Stomach smooth muscle (tissue), 2 donors: Measurements from ENCODE around the gene TDRD7.

ENCODE experiments used
- H3K27ac ChIP-seq: one replicate; pipeline ENCODE4 v1.7.0; 2013; ENCODE audit warnings: mild to moderate bottlenecking, low read length, inconsistent platforms
- H3K27me3 ChIP-seq, 2 donors: one replicate each; pipeline ENCODE4 v1.7.0; 2013; ENCODE audit warnings: low read length in 2 of 2; ENCODE audit not compliant: insufficient read depth in 2 of 2, control insufficient read depth in 1 of 2
- H3K36me3 ChIP-seq, 2 donors: one replicate each; pipeline ENCODE4 v1.7.0; 2013; ENCODE audit warnings: low read length in 2 of 2; ENCODE audit not compliant: control insufficient read depth in 2 of 2, insufficient read depth in 2 of 2
- H3K4me1 ChIP-seq: one replicate; pipeline ENCODE4 v1.7.0; 2013; ENCODE audit warnings: low read length; ENCODE audit not compliant: control insufficient read depth, insufficient read depth
- H3K4me3 ChIP-seq, 2 donors: one replicate each; pipeline ENCODE4 v1.7.0; 2013; ENCODE audit warnings: low read length in 2 of 2
- H3K9ac ChIP-seq, 2 donors: one replicate each; pipeline ENCODE4 v1.7.0; 2013; ENCODE audit warnings: low read length in 2 of 2, mild to moderate bottlenecking in 1 of 2
- H3K9me3 ChIP-seq, 2 donors: one replicate each; pipeline ENCODE4 v1.7.0; 2013; ENCODE audit warnings: low read length in 2 of 2; ENCODE audit not compliant: control insufficient read depth in 2 of 2
- donor health status: healthy.
- donor health status: Pancreatic carcinoma.

The TDRD7 gene

GRCh38 chr9:97387936-97388684 is 23.8 kb upstream of the TDRD7 start:
- Histone ChIP-seq H3K27me3 (peaks cover 27% of the 10 kb centered on the region in 2 donors), H3K27ac (no peak overlapping the region), H3K4me1 (no peaks in the 10 kb centered on the region), H3K9ac (no peak overlapping the region), H3K9me3 (no peaks in the 10 kb centered on the region), H3K36me3 (no peaks in the 10 kb centered on the region), H3K4me3 (no peak overlapping the region)

- H3K36me3 ChIP-seq = no peaks in the 10 kb centered on the region
- no peak overlapping the region for H3K4me3 ChIP-seq
- no peaks in the 10 kb centered on the region for H3K9me3 ChIP-seq
- no peak overlapping the region for H3K27ac ChIP-seq
- H3K9ac ChIP-seq = no peak overlapping the region
- H3K4me1 ChIP-seq = no peaks in the 10 kb centered on the region
- H3K27me3 ChIP-seq = peaks cover 27% of the 10 kb centered on the region in 2 donors
Observed at GRCh38 chr9:97388721-97389238, 23.1 kb upstream of the TDRD7 start.

GRCh38 chr9:97389249-97389648 is 22.6 kb upstream of the TDRD7 start:
- Histone ChIP-seq H3K27me3 (peaks cover 27% of the 10 kb centered on the region in 2 donors), H3K36me3 (no peaks in the 10 kb centered on the region), H3K9ac (no peak overlapping the region), H3K4me1 (no peaks in the 10 kb centered on the region), H3K27ac (no peak overlapping the region), H3K9me3 (no peaks in the 10 kb centered on the region), H3K4me3 (no peak overlapping the region)

- no peaks in the 10 kb centered on the region for H3K4me1 ChIP-seq
- H3K36me3 ChIP-seq = no peaks in the 10 kb centered on the region
- no peak overlapping the region for H3K9ac ChIP-seq
- no peak overlapping the region for H3K27ac ChIP-seq
- H3K4me3 ChIP-seq = no peak overlapping the region
- H3K27me3 ChIP-seq = peaks cover 25 to 27% of the 10 kb centered on the region in 2 donors
- H3K9me3 ChIP-seq = no peaks in the 10 kb centered on the region
Observed at GRCh38 chr9:97390791-97391406, 21.0 kb upstream of the TDRD7 start.

DNA sequence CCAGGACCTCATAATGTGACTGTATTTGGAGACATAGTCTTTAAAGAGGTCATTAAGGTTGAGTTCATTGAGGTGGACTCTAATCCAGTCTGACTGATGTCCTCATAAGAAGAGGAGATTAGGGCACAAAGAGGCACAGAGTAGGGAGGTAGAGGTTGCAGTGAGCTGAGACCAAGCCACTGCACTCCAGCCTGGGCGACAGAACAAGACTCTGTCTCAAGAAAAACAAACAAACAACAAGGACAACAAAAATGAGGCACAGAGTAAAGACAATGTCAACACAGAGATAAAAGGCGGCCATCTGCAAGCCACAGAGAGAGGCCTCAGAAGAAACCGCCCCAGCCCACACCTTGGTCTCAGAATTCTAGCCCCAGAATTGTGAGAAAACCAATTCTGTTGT is 17.0 kb upstream of the TDRD7 start:
- Histone ChIP-seq H3K9ac (no peak overlapping the region), H3K27ac (no peak overlapping the region), H3K9me3 (no peaks in the 10 kb centered on the region), H3K27me3 (peaks cover 0 to 2% of the 10 kb centered on the region in 2 donors), H3K4me3 (no peak overlapping the region), H3K36me3 (no peaks in the 10 kb centered on the region), H3K4me1 (peaks cover 3% of the 10 kb centered on the region)

DNA sequence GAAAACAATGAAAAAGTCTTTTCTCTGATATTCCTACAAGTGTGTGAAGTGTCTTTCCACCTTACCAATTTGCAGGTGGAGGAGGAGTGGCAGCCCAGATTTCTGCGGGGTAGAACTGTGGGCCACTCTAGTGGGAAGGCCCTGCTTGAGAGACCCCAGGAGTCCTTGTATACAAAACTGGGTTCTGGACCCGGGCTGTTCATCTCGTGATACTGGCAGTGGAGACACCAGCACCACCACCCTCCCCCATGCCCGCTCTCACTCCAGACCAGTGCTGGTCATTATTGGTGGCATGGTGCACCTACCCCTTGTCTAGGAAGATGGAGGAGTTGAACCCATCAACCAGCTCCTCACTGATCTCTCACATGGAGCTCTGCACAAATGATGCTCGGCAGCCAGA is 16.2 kb upstream of the TDRD7 start:
- no peak overlapping the region for H3K9ac ChIP-seq
- no peak overlapping the region for H3K4me3 ChIP-seq
- peaks cover 3% of the 10 kb centered on the region for H3K4me1 ChIP-seq
- H3K27me3 ChIP-seq = peaks cover 0 to 2% of the 10 kb centered on the region in 2 donors
- no peak overlapping the region for H3K27ac ChIP-seq
- H3K36me3 ChIP-seq = no peaks in the 10 kb centered on the region
- H3K9me3 ChIP-seq = no peaks in the 10 kb centered on the region

- Histone ChIP-seq H3K9ac (no peak overlapping the region), H3K4me1 (peaks cover 3% of the 10 kb centered on the region), H3K36me3 (no peaks in the 10 kb centered on the region), H3K9me3 (no peaks in the 10 kb centered on the region), H3K4me3 (no peak overlapping the region), H3K27ac (no peak overlapping the region), H3K27me3 (peaks cover 0 to 2% of the 10 kb centered on the region in 2 donors)
Observed at GRCh38 chr9:97396256-97396655, 15.6 kb upstream of the TDRD7 start.

GRCh38 chr9:97397220-97397619 is 14.7 kb upstream of the TDRD7 start:
- Histone ChIP-seq H3K27me3 (no peaks in the 10 kb centered on the region), H3K4me3 (no peak overlapping the region), H3K36me3 (no peaks in the 10 kb centered on the region), H3K4me1 (peaks cover 3% of the 10 kb centered on the region), H3K9ac (no peak overlapping the region), H3K27ac (no peak overlapping the region), H3K9me3 (no peaks in the 10 kb centered on the region)

DNA sequence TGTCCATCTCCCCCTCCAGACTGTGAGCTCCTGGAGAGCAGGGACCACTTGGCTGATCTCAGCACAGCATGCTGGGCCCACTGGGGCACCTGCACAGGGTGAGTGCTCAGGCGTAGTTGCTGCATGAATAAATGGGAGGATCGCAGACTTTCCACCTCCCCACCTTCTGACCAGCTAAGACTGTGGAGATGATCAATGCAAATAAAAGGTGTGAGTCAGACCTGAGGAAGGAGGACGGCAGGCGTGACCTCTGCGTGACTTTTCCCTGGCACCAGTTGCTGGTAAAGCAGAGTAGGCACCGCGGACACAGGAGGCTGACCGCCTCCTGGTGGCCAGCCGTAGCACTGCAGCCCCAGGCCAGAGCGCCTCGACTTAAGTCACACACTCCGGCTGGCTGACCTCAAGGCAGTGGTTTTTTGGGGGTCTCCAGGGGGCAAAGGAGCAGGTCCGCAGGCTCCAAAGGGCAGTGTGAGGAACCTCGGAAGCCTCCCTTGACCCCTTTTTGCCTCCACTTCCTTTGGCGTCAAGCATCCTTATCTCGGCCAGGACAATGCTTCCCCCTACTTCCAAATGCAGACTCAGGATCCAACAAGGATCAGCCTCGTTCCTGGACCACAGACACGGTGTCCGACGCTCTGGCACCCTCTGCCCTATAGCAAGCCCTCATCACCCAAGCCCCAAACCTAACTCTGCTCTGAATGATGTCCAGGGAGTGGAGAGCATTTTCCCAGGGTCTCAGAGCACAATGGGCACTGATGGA is 12.7 kb upstream of the TDRD7 start:
- H3K9me3 ChIP-seq = peaks cover 3 to 6% of the 10 kb centered on the region in 2 donors
- H3K4me1 ChIP-seq = peaks cover 3% of the 10 kb centered on the region
- no peak overlapping the region for H3K4me3 ChIP-seq
- no peaks in the 10 kb centered on the region for H3K27me3 ChIP-seq
- H3K27ac ChIP-seq = no peak overlapping the region
- no peaks in the 10 kb centered on the region for H3K36me3 ChIP-seq
- no peak overlapping the region for H3K9ac ChIP-seq

DNA sequence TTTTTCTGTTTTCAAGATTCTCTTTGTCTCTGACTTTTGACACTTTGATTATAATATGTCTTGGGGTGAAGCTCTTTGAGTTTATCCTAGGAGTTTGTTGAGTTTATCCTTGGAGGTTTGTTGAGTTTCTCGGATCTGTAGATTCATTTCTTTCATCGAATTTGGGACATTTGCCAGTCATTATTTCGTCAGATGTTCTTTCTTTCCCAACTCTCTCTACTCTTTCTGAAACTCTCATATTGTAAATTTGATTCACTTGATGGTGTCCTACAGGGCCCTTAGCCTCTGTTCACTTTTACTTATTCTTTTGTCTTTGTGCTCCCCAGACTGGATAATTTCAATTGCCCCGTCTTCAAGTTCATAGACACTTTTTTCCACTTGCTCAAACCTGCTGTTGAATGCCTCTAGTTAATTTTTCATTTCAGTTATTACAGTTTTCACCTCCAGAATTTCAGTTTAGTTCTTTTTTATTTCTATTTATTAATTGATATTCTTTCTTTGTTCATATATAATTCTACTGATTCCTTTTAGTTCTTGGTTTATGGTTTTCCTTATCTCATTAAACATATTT is 8.1 kb upstream of the TDRD7 start:
- no peak overlapping the region for H3K27ac ChIP-seq
- no peak overlapping the region for H3K4me3 ChIP-seq
- H3K27me3 ChIP-seq = no peaks in the 10 kb centered on the region
- H3K4me1 ChIP-seq = peaks cover 3% of the 10 kb centered on the region
- no peaks in the 10 kb centered on the region for H3K36me3 ChIP-seq
- H3K9ac ChIP-seq = no peak overlapping the region
- H3K9me3 ChIP-seq = peaks cover 7 to 10% of the 10 kb centered on the region in 2 donors
